NCI-H1048 (cell line): ENCODE results near the gene SLC28A2.
"Not testable (repeated sequence)": the region's sequence is repeated elsewhere in the genome, so short reads cannot be mapped to it uniquely, and the experiment has no call there.

Source experiments
- DNase-seq: peaks from one replicate; lab custom pipeline; 2025; lab: John Stamatoyannopoulos, UW

The SLC28A2 gene, protein sequence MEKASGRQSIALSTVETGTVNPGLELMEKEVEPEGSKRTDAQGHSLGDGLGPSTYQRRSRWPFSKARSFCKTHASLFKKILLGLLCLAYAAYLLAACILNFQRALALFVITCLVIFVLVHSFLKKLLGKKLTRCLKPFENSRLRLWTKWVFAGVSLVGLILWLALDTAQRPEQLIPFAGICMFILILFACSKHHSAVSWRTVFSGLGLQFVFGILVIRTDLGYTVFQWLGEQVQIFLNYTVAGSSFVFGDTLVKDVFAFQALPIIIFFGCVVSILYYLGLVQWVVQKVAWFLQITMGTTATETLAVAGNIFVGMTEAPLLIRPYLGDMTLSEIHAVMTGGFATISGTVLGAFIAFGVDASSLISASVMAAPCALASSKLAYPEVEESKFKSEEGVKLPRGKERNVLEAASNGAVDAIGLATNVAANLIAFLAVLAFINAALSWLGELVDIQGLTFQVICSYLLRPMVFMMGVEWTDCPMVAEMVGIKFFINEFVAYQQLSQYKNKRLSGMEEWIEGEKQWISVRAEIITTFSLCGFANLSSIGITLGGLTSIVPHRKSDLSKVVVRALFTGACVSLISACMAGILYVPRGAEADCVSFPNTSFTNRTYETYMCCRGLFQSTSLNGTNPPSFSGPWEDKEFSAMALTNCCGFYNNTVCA

DNA sequence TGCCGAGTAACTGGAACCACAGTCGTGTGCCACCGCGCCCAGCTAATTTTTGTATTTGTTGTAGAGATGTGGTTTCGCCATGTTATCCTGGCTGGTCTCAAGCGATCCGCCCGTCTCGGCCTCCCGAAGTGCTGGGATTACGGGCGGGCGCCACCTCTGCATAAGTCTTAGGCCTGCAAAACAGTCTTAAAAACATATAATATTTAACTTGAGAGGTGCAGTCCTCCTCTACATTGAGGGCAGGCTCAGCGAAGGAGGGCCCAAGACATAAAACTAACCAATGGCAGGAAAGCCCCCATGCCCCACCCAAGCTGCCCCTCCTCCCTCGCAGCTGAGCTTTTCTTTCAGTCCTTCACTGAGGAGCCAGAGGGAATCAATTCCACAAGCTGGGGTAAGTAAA, at the start of gene SLC28A2:
TSS of gene SLC28A2 (plus strand) at position 347 of the 400 bp plus-strand sequence. CDS start 982 bp downstream, outside the sequence.
- DNase-seq = no peak

DNA sequence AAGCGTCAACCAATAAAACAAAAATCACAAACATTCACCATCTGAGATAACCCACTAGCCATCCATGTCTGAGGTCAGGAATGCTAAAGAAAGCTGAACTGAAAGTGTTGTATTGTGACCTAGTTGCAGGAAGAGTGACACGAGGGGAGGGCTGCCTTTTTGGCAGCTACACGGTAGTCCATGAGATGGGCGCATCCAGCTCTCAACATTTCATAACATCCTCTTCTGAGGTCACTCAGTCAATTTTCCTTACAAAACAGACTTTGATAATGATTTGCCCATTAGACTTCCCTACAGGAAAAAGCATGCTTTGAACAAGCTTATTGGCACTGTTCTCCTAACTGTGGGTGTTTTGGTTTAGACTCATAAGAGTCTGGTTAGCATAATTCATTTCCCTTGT, 48.9 kb upstream of the SLC28A2 start:
- DNase-seq = no peak

DNA sequence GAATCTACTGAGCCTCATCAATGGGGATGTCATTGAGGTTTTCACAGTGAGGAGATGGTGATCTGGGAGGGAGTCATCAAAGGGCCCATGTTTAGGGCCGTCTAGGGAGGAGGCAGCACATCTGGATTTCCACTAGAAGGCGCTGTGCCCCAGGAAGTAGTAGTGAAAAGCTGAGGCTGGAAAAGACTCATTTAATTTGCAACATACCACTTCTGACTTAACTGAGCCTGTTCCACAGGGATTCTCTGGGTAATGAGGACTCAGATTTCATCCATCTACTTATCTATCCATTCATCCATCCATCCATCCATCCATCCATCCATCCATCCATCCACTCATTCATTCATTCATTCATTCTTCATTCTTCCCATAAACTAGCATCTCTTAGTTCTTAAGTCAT, 46.8 kb upstream of the SLC28A2 start:
- no peak for DNase-seq

DNA sequence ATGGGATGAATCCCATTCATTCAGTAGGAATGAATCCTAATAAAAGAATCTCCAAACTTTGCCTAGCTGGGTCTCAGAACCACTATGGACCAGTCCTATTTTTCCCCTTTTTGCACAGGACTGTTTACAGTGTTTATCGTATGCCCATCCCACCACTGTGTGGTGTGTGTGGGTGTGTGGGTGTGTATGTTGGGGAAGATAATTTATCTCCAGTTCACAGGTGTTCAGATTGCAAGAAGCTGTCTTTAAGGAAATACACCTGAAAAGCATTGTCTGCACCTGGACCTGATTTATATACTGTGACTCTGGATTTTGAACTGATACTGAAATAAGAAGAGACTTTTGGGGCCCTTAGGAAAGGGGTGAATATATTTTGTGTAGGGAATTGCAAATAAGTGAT, 39.5 kb upstream of the SLC28A2 start:
- no peak for DNase-seq

DNA sequence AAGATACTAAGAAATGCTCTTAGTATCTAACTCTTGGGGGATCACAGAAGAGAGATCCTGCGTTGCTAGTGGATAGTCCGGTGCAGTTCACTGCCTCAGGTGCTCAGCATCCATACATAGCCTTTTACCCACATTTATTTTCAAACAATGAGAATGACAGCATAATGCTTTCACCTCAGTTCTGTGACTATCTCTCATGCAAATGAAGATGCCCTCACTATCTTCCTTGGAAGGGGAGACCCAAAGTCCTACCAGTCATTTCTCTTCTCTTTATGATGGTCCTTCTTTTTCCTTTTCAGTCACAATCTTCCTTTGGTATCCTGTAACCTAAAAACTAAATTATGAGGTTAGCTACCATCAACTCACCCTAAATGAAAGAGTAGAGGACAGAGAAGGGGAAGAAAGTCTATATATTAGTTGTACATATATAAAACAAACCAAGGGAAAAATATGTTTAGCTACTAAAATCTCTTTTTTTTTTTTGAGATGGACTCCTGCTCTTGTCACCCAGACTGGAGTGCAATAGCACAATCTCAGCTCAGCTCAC, 30.9 kb upstream of the SLC28A2 start:
- no peak for DNase-seq

DNA sequence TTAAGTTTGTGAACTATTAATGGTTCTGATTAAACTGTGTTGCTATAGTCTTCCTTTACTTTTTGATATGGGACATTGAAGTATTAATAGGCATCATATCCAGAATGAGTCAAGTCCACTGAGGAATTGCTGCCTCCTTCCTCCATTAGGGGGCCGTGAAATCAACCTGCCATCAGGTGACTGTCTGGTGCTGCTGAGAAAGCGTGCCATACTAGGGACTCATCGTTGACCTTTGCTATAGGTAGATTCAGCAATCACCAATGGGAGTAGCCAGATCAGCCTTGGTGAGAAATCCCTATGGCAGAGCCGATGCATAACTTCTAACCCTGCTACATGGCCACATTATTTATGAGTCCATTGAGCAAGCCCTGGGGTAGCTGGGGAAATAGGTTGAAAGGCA, 30.1 kb upstream of the SLC28A2 start:
- no peak for DNase-seq

DNA sequence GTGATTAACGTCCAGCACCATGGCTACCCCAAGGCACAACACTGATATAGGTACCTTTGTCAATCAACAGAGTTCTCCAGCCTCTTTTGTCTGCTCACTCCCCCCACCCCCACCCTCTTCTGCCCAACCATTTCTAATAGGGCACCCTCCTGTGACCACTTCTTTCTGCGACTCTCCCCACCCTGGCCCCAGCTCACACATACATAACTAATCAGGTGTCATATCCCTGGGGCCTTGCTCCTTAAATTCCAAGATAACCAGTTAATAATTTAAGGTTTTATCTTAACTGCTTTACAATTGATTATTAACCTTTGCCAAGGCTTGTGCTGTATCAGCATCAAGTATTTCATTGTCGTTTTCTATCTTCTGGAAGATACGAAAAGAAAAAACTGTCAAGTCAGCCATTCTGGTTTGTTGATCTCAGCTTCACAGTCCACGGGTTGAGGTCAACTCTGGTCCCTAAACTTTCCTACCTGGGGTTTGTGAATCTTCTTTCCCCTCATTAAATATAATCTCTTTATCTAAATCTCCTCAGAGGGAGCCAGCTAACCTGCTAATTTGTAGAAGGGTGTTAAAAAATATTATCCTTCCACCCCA, 27.3 kb upstream of the SLC28A2 start:
- no peak for DNase-seq

DNA sequence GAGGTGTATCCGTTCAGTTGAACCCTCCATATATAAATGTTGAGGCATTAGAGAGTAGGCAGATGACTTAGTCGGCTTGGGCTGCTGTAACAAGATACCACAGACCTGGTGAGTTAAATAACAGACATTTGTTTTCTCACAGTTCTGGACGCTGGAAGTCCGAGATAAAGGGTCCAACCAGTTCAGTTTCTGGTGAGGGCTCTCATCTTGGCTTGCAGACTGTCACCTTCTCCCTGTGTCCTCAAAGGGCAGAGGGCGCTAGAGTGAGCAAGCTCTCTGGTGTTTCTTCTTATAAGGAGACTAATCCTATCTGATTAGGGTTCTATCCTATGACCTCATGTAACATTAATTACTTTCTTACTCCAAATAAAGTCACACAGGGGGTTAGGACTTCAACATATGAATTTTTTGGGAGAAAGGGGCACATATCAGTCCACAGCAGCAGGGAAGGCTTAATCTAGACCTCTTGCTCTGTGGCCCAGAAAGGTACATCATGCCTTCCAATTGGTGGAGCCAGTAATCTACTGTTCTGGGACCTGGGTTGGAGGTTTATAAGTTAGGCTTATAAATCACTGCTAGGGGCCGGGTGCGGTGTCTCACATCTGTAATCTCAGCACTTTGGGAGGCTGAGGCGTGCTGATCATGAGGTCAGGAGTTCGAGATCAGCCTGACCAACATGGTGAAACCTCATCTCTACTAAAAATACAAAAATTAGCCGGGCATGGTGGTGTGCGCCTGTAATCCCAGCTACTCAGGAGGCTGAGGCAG, 26.3 kb upstream of the SLC28A2 start:
- no peak for DNase-seq

DNA sequence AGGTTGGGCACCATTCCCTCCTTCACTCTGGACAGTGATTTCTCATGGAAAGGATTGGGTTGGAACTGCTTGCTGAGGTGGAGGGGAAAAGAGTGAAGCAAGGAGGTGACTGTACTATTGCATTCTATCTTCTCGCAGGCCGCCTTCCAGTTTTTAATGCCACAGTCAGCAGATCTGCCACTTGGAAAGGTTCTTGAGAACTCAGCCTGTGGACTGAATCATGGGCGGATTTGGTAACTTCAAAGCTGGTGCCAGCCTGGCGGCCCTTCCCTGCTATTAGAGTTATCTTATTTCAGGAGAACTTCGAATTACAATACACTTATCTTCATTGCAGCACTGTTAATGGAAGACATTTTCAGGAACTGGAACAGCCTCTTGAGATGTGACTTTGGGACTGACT, 23.1 kb upstream of the SLC28A2 start:
- DNase-seq = no peak

DNA sequence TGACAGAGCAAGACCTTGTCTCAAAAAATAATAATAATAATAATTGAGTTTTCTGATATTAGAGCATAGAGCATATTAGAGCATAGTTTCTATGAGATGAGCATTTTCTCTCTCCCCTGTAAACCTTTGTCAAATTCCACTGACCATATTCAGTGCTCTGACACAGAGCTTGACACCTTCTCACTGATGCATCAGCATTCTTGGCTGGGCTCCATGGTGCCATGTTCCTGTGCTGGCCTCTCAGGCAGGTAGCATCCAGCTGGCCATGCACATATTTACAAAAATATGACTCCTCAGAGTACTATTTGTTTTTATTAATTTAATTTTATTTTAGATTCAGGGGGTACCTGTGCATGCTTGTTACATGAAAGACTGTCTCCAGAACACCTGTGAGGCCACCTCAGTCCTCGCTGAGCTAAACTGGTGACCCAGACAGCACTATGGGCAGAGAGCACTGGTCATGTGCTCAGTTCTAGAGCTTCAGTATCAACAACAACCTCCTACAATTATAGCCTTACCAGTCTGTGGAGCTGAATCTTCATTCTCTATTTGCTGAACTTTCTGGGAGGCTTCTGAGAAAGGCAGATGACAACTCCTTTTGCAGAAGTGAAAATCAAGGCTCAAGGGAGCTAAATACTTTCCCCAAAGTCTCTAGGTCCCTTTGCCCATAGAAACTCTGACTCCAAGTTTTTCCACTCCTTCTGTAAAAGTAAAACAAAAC, 21.6 kb upstream of the SLC28A2 start:
- no peak for DNase-seq

DNA sequence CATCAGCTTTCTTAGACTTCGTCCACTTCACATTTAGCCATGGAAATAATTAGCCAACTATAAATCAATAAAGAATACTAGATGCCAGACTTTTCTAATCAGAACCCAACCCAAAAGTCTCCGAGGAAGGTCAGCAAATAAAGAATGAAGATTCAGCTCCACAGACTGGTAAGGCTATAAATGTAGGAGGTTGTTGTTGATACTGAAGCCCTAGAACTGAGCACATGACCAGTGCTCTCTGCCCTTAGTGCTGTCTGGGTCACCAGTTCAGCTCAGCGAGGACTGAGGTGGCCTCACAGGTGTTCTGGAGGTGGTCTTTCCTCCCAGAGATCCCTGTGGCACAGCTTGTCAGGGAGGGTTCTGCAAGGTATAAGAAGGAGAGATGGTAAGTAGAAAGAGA, 20.9 kb upstream of the SLC28A2 start:
- no peak for DNase-seq

DNA sequence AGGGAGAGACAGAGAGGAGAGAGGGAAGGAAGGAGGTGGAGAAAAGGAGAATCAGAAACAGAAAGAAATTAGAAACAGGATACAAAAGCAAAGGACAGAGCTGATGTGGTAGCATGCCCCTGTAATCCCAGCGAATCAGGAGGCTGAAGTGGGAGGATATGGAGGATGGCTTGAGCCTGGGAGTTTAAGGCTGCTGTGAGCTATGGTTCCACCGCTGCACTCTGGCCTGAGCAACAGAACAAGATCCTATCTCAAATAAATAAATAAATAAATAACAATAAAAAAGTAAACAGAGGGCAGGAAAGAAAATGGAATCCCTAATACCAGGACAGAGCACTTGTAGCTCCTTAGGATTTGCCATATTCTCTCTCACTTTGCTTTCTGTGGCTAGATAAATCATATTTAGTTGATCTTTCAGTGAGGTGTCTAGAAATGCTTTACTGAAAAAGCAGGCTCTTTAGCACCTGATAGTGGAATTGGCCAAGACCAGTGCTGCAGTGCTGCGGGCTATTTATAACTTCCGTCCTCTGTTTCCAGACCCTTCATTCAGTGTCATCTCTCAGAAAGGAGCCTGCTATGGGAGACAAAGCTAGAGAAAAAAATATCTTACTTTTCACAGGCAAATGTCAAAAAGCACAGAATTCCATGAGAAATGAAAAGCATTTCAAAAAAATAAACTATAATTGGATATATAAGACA, 20.0 kb upstream of the SLC28A2 start:
- no peak for DNase-seq

DNA sequence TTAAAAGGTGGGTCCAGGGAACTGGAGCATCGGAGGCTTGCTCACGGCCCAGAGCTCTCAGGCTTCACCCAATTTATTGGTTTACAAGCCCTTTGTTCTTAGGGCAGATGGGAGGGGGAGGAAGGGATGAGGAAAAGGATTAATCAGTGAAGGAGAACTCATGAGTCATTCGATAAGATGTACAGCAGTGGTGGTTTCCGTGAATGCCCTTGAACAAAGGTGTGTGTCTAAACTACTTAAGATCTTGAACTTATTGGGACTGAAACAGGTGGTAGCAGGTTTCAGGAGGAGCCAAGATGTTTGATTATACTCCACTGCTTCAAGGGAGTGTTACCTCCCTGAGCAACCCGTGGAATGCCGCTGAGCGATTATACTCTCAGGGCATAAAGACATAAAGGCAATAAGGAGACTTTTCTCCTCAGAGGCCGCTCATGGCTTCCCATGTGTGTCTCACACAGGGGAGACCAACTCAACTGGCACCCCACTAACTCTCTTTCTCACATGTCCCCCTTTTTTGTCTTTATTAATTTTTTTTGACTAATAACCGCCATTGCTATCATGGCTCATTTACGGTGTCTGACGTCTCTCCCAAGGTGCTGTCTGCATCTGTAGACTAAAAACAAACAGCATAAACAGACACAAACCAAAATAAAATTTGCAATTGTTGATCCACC, 17.3 kb upstream of the SLC28A2 start:
- DNase-seq = no peak

DNA sequence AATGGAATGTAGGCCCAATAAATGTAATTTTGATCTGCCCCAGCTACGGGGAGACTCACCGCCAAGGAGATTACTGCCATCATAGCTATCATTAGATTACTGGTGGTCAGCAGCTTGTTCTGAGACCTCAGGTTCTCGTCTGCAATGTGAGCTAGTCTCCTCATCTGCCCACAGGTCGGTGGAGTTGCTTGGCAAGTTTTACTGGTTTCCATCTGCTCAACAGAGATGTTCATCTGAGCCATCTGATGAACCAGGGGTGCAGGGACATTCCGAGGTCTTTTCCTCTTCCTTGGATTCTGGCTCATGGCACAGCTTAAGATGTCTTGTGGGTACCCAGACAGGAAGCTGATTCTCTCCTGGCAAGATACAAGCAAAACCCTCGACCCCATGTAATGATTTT, 15.2 kb upstream of the SLC28A2 start:
- not testable (repeated sequence) for DNase-seq

DNA sequence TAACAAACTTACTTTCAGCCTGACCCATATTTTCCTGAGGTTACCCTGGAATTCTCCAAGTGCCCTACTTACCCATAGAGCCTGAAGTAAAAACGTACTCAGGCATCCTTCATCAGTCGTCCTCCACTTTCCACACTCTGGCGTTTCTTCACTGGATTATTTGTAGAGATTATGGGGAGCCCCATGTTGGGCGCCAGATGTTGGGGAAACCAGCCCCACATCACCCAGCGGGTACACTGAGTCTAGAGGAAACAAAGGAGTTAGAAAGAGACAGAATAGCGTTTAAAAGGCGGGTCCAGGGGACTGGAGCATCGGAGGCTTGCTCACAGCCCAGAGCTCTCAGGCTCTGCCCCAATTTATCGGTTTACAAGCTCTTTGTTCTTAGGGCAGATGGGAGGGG, 9.7 kb upstream of the SLC28A2 start:
- DNase-seq = no peak

DNA sequence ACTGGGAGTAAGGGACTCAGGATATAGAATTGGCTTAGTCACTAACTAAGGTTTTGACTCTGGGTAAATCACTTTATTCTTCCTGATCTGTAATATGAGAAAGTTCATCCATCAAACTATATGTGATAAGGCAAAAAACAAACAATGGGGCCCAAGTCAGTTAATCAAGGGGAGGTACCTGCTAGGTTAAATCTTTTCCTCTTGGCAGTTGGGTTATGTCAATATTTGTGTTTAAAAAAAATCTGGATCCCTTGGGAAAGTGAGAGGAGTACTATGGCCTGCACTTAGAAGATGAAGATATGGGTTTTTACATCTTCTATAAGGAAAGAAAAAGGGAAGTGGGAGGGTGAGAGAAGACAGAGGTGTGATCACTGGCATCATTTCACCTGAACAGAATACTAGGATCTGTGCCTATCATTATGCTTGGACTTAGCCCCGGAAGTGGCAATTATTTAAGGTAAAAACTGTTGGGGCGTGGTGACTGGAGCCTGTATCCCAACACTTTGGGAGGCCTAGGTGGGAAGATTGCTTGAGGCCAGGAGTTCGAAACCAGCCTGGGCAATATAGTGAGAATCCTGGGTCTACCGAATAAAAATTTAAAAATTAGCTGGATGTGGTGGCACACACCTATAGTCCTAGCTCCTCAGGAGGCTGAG, 2.8 kb upstream of the SLC28A2 start:
- no peak for DNase-seq

DNA sequence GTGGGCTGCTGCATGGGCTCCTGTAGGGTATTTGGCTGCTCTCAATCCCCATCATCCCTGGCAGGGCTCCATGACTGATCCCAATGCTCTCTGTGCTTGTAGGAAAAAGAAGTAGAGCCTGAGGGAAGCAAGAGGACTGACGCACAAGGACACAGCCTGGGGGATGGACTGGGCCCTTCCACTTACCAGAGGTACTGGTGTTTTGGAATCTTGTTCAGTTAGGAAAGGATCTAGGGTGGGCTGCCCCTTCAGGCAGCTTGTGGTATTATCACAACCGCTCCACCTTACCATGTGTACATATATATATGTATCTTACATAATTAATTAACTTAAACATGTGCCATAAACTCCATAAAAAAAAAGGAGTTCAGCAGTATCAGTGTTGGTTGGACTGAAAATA, 1.3 kb downstream of the SLC28A2 start:
- DNase-seq = no peak

DNA sequence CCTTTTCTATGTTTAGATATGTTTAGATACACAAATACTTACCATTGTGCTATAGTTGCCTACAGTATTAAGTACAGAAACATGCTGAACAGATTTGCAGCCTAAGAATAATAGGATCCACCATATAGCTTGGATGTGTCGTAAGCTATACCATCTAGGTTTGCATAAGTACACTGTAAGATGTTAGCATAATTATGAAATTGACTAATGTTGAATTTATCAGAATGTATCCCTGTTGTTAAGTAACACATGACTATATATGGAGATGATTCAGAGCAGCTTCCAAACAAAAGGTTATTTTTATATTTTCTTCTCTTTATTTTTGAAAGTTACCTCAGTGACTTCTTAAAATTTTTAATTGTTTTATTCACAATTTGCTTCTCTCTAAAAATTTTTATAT, 2.4 kb downstream of the SLC28A2 start:
- DNase-seq = no peak

DNA sequence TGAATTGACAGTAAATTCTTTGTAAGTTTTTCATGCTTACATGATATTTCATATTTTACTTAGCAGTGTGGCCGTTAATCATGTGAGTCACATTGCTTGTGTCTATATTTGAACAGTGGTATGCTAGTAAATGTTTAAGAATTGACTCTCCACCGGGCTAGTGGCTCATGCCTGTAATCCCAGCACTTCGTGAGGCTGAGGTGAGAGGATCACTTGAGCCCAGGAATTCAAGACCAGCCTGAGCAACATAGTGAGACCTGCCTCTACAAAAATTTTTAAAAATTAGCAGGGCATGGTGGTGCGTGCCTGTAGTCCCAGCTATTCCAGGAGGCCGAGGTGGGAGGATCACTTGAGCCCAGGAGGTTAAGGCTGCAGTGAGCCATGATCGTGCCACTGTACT, 2.8 kb downstream of the SLC28A2 start:
- not testable (repeated sequence) for DNase-seq

DNA sequence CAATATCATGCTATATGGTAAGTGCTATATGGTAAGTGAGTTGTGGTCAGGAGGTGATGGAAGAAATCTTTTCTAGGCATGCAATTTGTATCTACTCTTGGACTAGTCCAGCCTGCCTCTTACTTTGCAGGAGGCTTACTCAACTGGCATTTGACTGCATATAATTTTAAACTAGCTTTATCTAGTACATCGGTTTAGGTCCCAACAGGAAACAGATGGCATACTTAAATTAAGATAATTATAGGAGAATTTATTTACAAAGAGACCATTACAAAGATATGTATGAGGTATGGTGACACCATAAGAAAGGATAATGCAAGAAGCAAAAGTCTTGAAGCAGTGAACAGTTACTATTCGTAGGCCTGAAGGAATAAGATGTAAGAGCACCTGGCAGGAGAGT, 7.8 kb downstream of the SLC28A2 start:
- DNase-seq = no peak
